Osteocyte (in vitro differentiated cells): ENCODE measurements around the gene TNFRSF1B. TPM values are rescaled to one million over a fixed set of nuclear protein-coding genes. Genes with fewer than 3 reads are reported as not detected.

Experiments
- DNase-seq: peaks from one replicate; pipeline ENCODE4 v3.0.0; 2021; ENCODE audit warnings: mixed read lengths; ENCODE audit not compliant: unreplicated experiment; ENCODE audit errors: extremely low spot score
- H3K27ac Mint-ChIP-seq: one replicate; pipeline ENCODE4 v1.8.0; 2021; ENCODE audit warnings: mild to moderate bottlenecking, mixed read lengths; ENCODE audit not compliant: unreplicated experiment
- H3K27me3 Mint-ChIP-seq: one replicate; pipeline ENCODE4 v1.8.0; 2021; ENCODE audit warnings: mixed read lengths; ENCODE audit not compliant: unreplicated experiment
- H3K36me3 Mint-ChIP-seq: one replicate; pipeline ENCODE4 v1.8.0; 2021; ENCODE audit warnings: mixed read lengths; ENCODE audit not compliant: unreplicated experiment
- H3K4me1 Mint-ChIP-seq: one replicate; pipeline ENCODE4 v1.8.0; 2021; ENCODE audit warnings: mixed read lengths; ENCODE audit not compliant: unreplicated experiment
- H3K4me3 Mint-ChIP-seq: one replicate; pipeline ENCODE4 v1.8.0; 2021; ENCODE audit warnings: mild to moderate bottlenecking, moderate library complexity, mixed read lengths; ENCODE audit not compliant: unreplicated experiment
- H3K9me3 Mint-ChIP-seq: one replicate; pipeline ENCODE4 v1.8.0; 2021; ENCODE audit warnings: mixed read lengths; ENCODE audit not compliant: unreplicated experiment
- CTCF ChIP-seq: fragments of 200-600 bp; sonication (generic); IDR thresholded peaks from 2 replicates; pipeline ENCODE4 v1.5.0; 2021; ENCODE audit warnings: antibody characterized with exemption, mild to moderate bottlenecking, moderate library complexity
- total RNA-seq: library from RNA; stranded (reverse); gene quantifications from 2 replicates; pipeline ENCODE4 v1.2.1, GENCODE V29; 2021

The TNFRSF1B gene
- total RNA-seq, 1 donor from 2014 or later, result 7.4 TPM

GRCh38 chr1:12206792-12207424 is 40.1 kb downstream of the TNFRSF1B start:
- no peaks in the 10 kb centered on the region for H3K9me3 Mint-ChIP-seq
- H3K27ac Mint-ChIP-seq, result no peak overlapping the region
- no peak for DNase-seq
- H3K36me3 Mint-ChIP-seq, result peaks cover 2% of the 10 kb centered on the region
- no peak overlapping the region for H3K4me3 Mint-ChIP-seq
- TF ChIP-seq CTCF, result no peak
- peaks cover 20% of the 10 kb centered on the region for H3K4me1 Mint-ChIP-seq
- peaks cover 8% of the 10 kb centered on the region for H3K27me3 Mint-ChIP-seq

- H3K4me1 Mint-ChIP-seq, result peaks cover 20% of the 10 kb centered on the region
- peaks cover 2% of the 10 kb centered on the region for H3K36me3 Mint-ChIP-seq
- H3K27ac Mint-ChIP-seq, result no peak overlapping the region
- DNase-seq, result no peak
- H3K9me3 Mint-ChIP-seq, result no peaks in the 10 kb centered on the region
- H3K4me3 Mint-ChIP-seq, result no peak overlapping the region
- no peak for TF ChIP-seq CTCF
- H3K27me3 Mint-ChIP-seq, result peaks cover 18% of the 10 kb centered on the region
These were observed 41.5 kb downstream of the TNFRSF1B start for GRCh38 chr1:12208271-12208670.

- Mint-ChIP-seq H3K4me3 (no peak overlapping the region), H3K27ac (no peak overlapping the region), H3K4me1 (peaks cover 19% of the 10 kb centered on the region), H3K36me3 (peaks cover 2% of the 10 kb centered on the region), H3K27me3 (peaks cover 23% of the 10 kb centered on the region), H3K9me3 (no peaks in the 10 kb centered on the region)
- peak; percentile 95 for DNase-seq
- peak; percentile 96 for TF ChIP-seq CTCF
These were observed 42.1 kb downstream of the TNFRSF1B start for GRCh38 chr1:12208764-12209494.

- TF ChIP-seq CTCF, result no peak
These were observed 42.7 kb downstream of the TNFRSF1B start for GRCh38 chr1:12209495-12209832.

GRCh38 chr1:12215118-12215961 is 48.5 kb downstream of the TNFRSF1B start:
- Mint-ChIP-seq H3K4me3 (no peak overlapping the region), H3K4me1 (no peaks in the 10 kb centered on the region), H3K27me3 (peaks cover 58% of the 10 kb centered on the region), H3K36me3 (no peaks in the 10 kb centered on the region), H3K9me3 (no peaks in the 10 kb centered on the region), H3K27ac (no peak overlapping the region)
- DNase-seq, result no peak
- TF ChIP-seq CTCF, result no peak

More at GRCh38 chr1:12209495-12209832, 42.7 kb downstream of the TNFRSF1B start:
- Mint-ChIP-seq H3K27ac (no peak overlapping the region), H3K4me1 (peaks cover 14% of the 10 kb centered on the region), H3K9me3 (no peaks in the 10 kb centered on the region), H3K4me3 (no peak overlapping the region), H3K27me3 (peaks cover 27% of the 10 kb centered on the region), H3K36me3 (peaks cover 2% of the 10 kb centered on the region)
- no peak for DNase-seq
